Dendritic cell treated with granulocyte-macrophage colony-stimulating factor and Interleukin-4, amounts not matched to agents 40 ng/mL and 50 ng/mL, for 4 days (primary cell): Measurements from ENCODE around the gene ESYT3.
"Not testable (repeated sequence)": the region's sequence is repeated elsewhere in the genome, so short reads cannot be mapped to it uniquely, and the experiment has no call there.

ENCODE experiments used
- H3K27ac Mint-ChIP-seq: one replicate; pipeline ENCODE4 v1.8.0; 2022; ENCODE audit warnings: mild to moderate bottlenecking, mixed read lengths
- H3K27me3 Mint-ChIP-seq: one replicate; pipeline ENCODE4 v1.8.0; 2022; ENCODE audit warnings: mild to moderate bottlenecking, mixed read lengths
- H3K36me3 Mint-ChIP-seq: one replicate; pipeline ENCODE4 v1.8.0; 2022; ENCODE audit warnings: low read depth, mixed read lengths
- H3K4me1 Mint-ChIP-seq: one replicate; pipeline ENCODE4 v1.8.0; 2022; ENCODE audit warnings: low read depth, mixed read lengths
- H3K4me3 Mint-ChIP-seq: one replicate; pipeline ENCODE4 v1.8.0; 2022; ENCODE audit warnings: mild to moderate bottlenecking, moderate library complexity, mixed read lengths
- H3K9me3 Mint-ChIP-seq: one replicate; pipeline ENCODE4 v1.8.0; 2022; ENCODE audit warnings: mixed read lengths
- intact Hi-C: fragments of 100-400 bp; cut with micrococcal nuclease; formaldehyde crosslinking; loops from one replicate; pipeline ENCODE4 v1.15.0; 2022

ESYT3 gene

GRCh38 chr3:138426754-138427153 lies 7.7 kb upstream of the ESYT3 start:
- peaks cover 23% of the 10 kb centered on the region for H3K27me3 Mint-ChIP-seq
- H3K27ac Mint-ChIP-seq, H3K36me3 Mint-ChIP-seq, H3K4me3 Mint-ChIP-seq, H3K4me1 Mint-ChIP-seq, H3K9me3 Mint-ChIP-seq: not testable (repeated sequence)
- intact Hi-C loops = loop anchor here (1.0 to 2.0 kb wide), 2 partner anchors 94 to 358 kb away; no protein-coding TSS in a partner anchor

GRCh38 chr3:138429665-138430064 lies 4.8 kb upstream of the ESYT3 start:
- Mint-ChIP-seq H3K9me3 (no peaks in the 10 kb centered on the region), H3K27me3 (peaks cover 48% of the 10 kb centered on the region), H3K27ac (no peak overlapping the region), H3K4me3 (no peak overlapping the region), H3K4me1 (peaks cover 16% of the 10 kb centered on the region), H3K36me3 (no peaks in the 10 kb centered on the region)
- intact Hi-C loops = no loop called here

- Mint-ChIP-seq H3K9me3 (no peaks in the 10 kb centered on the region), H3K27ac (no peak overlapping the region), H3K4me3 (no peak overlapping the region), H3K4me1 (peaks cover 24% of the 10 kb centered on the region), H3K27me3 (peaks cover 77% of the 10 kb centered on the region), H3K36me3 (no peaks in the 10 kb centered on the region)
- intact Hi-C loops = no loop called here
Measured at GRCh38 chr3:138432576-138433240, 1.7 kb upstream of the ESYT3 start.

- Mint-ChIP-seq H3K9me3 (no peaks in the 10 kb centered on the region), H3K27me3 (peaks cover 82% of the 10 kb centered on the region), H3K27ac (no peak overlapping the region), H3K4me1 (peaks cover 24% of the 10 kb centered on the region), H3K4me3 (peak overlapping the region; percentile 84), H3K36me3 (no peaks in the 10 kb centered on the region)
- intact Hi-C loops = no loop called here
Measured at GRCh38 chr3:138433892-138434275, 532 bp upstream of the ESYT3 start.

GRCh38 chr3:138434875-138435772 lies 708 bp downstream of the ESYT3 start:
- no peaks in the 10 kb centered on the region for H3K9me3 Mint-ChIP-seq
- H3K4me3 Mint-ChIP-seq = peak overlapping the region; percentile 66
- peaks cover 81% of the 10 kb centered on the region for H3K27me3 Mint-ChIP-seq
- H3K36me3 Mint-ChIP-seq = no peaks in the 10 kb centered on the region
- intact Hi-C loops = no loop called here
- no peak overlapping the region for H3K27ac Mint-ChIP-seq
- peaks cover 24% of the 10 kb centered on the region for H3K4me1 Mint-ChIP-seq

- peaks cover 74% of the 10 kb centered on the region for H3K27me3 Mint-ChIP-seq
- intact Hi-C loops = no loop called here
- no peak overlapping the region for H3K27ac Mint-ChIP-seq
- H3K9me3 Mint-ChIP-seq = no peaks in the 10 kb centered on the region
- peaks cover 24% of the 10 kb centered on the region for H3K4me1 Mint-ChIP-seq
- H3K36me3 Mint-ChIP-seq = no peaks in the 10 kb centered on the region
- H3K4me3 Mint-ChIP-seq = peak overlapping the region; percentile 66
Measured at GRCh38 chr3:138435840-138436239, 1.4 kb downstream of the ESYT3 start.

GRCh38 chr3:138437281-138437680 lies 2.9 kb downstream of the ESYT3 start:
- Mint-ChIP-seq H3K36me3 (no peaks in the 10 kb centered on the region), H3K4me3 (no peak overlapping the region), H3K27ac (no peak overlapping the region), H3K9me3 (no peaks in the 10 kb centered on the region), H3K4me1 (peaks cover 24% of the 10 kb centered on the region), H3K27me3 (peaks cover 62% of the 10 kb centered on the region)
- intact Hi-C loops = no loop called here

GRCh38 chr3:138438896-138439295 lies 4.5 kb downstream of the ESYT3 start:
- intact Hi-C loops = no loop called here
- peaks cover 48% of the 10 kb centered on the region for H3K27me3 Mint-ChIP-seq

GRCh38 chr3:138439646-138440045 lies 5.2 kb downstream of the ESYT3 start:
- peaks cover 8% of the 10 kb centered on the region for H3K4me1 Mint-ChIP-seq
- no peak overlapping the region for H3K27ac Mint-ChIP-seq
- peaks cover 41% of the 10 kb centered on the region for H3K27me3 Mint-ChIP-seq
- no peak overlapping the region for H3K4me3 Mint-ChIP-seq
- intact Hi-C loops = no loop called here
- no peaks in the 10 kb centered on the region for H3K9me3 Mint-ChIP-seq
- H3K36me3 Mint-ChIP-seq = no peaks in the 10 kb centered on the region

More at GRCh38 chr3:138438896-138439295, 4.5 kb downstream of the ESYT3 start:
- no peak overlapping the region for H3K27ac Mint-ChIP-seq
- no peak overlapping the region for H3K4me3 Mint-ChIP-seq
- no peaks in the 10 kb centered on the region for H3K36me3 Mint-ChIP-seq
- H3K9me3 Mint-ChIP-seq = no peaks in the 10 kb centered on the region
- peaks cover 15% of the 10 kb centered on the region for H3K4me1 Mint-ChIP-seq

- H3K4me3 Mint-ChIP-seq = no peak overlapping the region
- H3K36me3 Mint-ChIP-seq = no peaks in the 10 kb centered on the region
- intact Hi-C loops = no loop called here
- peaks cover 36% of the 10 kb centered on the region for H3K27me3 Mint-ChIP-seq
- no peak overlapping the region for H3K27ac Mint-ChIP-seq
- no peaks in the 10 kb centered on the region for H3K9me3 Mint-ChIP-seq
- H3K4me1 Mint-ChIP-seq = peaks cover 3% of the 10 kb centered on the region
Measured at GRCh38 chr3:138440121-138440521, 5.7 kb downstream of the ESYT3 start.

GRCh38 chr3:138440596-138440995 lies 6.2 kb downstream of the ESYT3 start:
- Mint-ChIP-seq H3K36me3 (no peaks in the 10 kb centered on the region), H3K4me1 (no peaks in the 10 kb centered on the region), H3K9me3 (no peaks in the 10 kb centered on the region), H3K27ac (no peak overlapping the region), H3K27me3 (peaks cover 34% of the 10 kb centered on the region), H3K4me3 (no peak overlapping the region)
- intact Hi-C loops = no loop called here

- peaks cover 28% of the 10 kb centered on the region for H3K27me3 Mint-ChIP-seq
- H3K4me3 Mint-ChIP-seq = no peak overlapping the region
- no peaks in the 10 kb centered on the region for H3K4me1 Mint-ChIP-seq
- intact Hi-C loops = no loop called here
- no peaks in the 10 kb centered on the region for H3K9me3 Mint-ChIP-seq
- H3K27ac Mint-ChIP-seq = no peak overlapping the region
- no peaks in the 10 kb centered on the region for H3K36me3 Mint-ChIP-seq
Measured at GRCh38 chr3:138441256-138441655, 6.8 kb downstream of the ESYT3 start.

- H3K4me3 Mint-ChIP-seq = no peak overlapping the region
- no peak overlapping the region for H3K27ac Mint-ChIP-seq
- peaks cover 23% of the 10 kb centered on the region for H3K27me3 Mint-ChIP-seq
- intact Hi-C loops = no loop called here
- no peaks in the 10 kb centered on the region for H3K4me1 Mint-ChIP-seq
- no peaks in the 10 kb centered on the region for H3K36me3 Mint-ChIP-seq
- no peaks in the 10 kb centered on the region for H3K9me3 Mint-ChIP-seq
Measured at GRCh38 chr3:138441742-138442141, 7.3 kb downstream of the ESYT3 start.

GRCh38 chr3:138442433-138442832 lies 8.0 kb downstream of the ESYT3 start:
- Mint-ChIP-seq H3K27me3 (peaks cover 17% of the 10 kb centered on the region), H3K9me3 (no peaks in the 10 kb centered on the region), H3K27ac (no peak overlapping the region), H3K4me3 (no peak overlapping the region), H3K36me3 (no peaks in the 10 kb centered on the region), H3K4me1 (no peaks in the 10 kb centered on the region)
- intact Hi-C loops = no loop called here
